Keratinocyte (primary cell): ENCODE measurements around the gene ARHGEF37. TPM values are rescaled to one million over a fixed set of nuclear protein-coding genes. Genes with fewer than 3 reads are reported as not detected.

Source experiments
- DNase-seq: peaks from one replicate; pipeline ENCODE4 v3.0.0-alpha.2; 2011; ENCODE audit warnings: low read depth, missing footprints, low spot score
- FAIRE-seq: peaks from 2 replicates; lab custom pipeline; 2011; peaks lifted over from hg19 to GRCh38; lab: Jason Lieb, UNC
- H2AFZ ChIP-seq: 2 replicates; pipeline ENCODE4 v1.6.0; 2012; ENCODE audit warnings: low read length, control low read depth, inconsistent platforms; ENCODE audit not compliant: control insufficient read depth
- H3K27ac ChIP-seq: 2 replicates; pipeline ENCODE4 v1.5.1; 2011; ENCODE audit warnings: low read length; ENCODE audit not compliant: control insufficient read depth, insufficient read depth
- H3K27me3 ChIP-seq: 3 replicates; pipeline ENCODE4 v1.6.0; 2011; ENCODE audit warnings: low read length; ENCODE audit not compliant: control insufficient read depth, insufficient read depth; ENCODE audit errors: extremely low read depth
- H3K36me3 ChIP-seq, 2 experiments: 2 replicates in 1 of 2; 3 replicates in 1 of 2; pipeline ENCODE4 v1.5.1; 2011; ENCODE audit warnings: low read length in 2 of 2, mild to moderate bottlenecking in 1 of 2; ENCODE audit not compliant: control insufficient read depth in 2 of 2, insufficient read depth in 2 of 2; ENCODE audit errors: extremely low read depth in 1 of 2
- H3K4me1 ChIP-seq: 3 replicates; pipeline ENCODE4 v1.5.1; 2011; ENCODE audit warnings: low read length; ENCODE audit not compliant: control insufficient read depth, insufficient read depth; ENCODE audit errors: extremely low read depth
- H3K4me2 ChIP-seq: 3 replicates; pipeline ENCODE4 v1.6.0; 2011; ENCODE audit warnings: low read depth, low read length; ENCODE audit not compliant: control insufficient read depth, insufficient read depth; ENCODE audit errors: extremely low read depth
- H3K4me3 ChIP-seq, 3 experiments: fragments of 200-600 bp in 1 of 3; sonication (generic) in 1 of 3; 2 replicates in 2 of 3; 3 replicates in 1 of 3; pipeline ENCODE4 v1.5.1; 2011 to 2016; ENCODE audit warnings: low read length in 3 of 3, mild to moderate bottlenecking in 3 of 3, control low read depth in 2 of 3, inconsistent platforms in 1 of 3, low read depth in 1 of 3, mixed read lengths in 1 of 3, mixed run types in 1 of 3, moderate library complexity in 1 of 3; ENCODE audit not compliant: control insufficient read depth in 2 of 3, insufficient read depth in 2 of 3; ENCODE audit errors: extremely low read depth in 1 of 3
- H3K79me2 ChIP-seq: 2 replicates; pipeline ENCODE4 v1.6.0; 2012; ENCODE audit warnings: low read length; ENCODE audit not compliant: control insufficient read depth, insufficient read depth
- H3K9ac ChIP-seq: 3 replicates; pipeline ENCODE4 v1.6.0; 2011; ENCODE audit warnings: low read length; ENCODE audit not compliant: control insufficient read depth, insufficient read depth; ENCODE audit errors: extremely low read depth
- H3K9me1 ChIP-seq: 3 replicates; pipeline ENCODE4 v1.6.0; 2011; ENCODE audit warnings: low read length; ENCODE audit not compliant: control insufficient read depth, insufficient read depth; ENCODE audit errors: extremely low read depth
- H3K9me3 ChIP-seq: 2 replicates; pipeline ENCODE4 v1.5.1; 2012; ENCODE audit warnings: low read depth, low read length; ENCODE audit not compliant: control insufficient read depth
- H4K20me1 ChIP-seq: 3 replicates; pipeline ENCODE4 v1.6.0; 2011; ENCODE audit warnings: low read length; ENCODE audit not compliant: control insufficient read depth, insufficient read depth; ENCODE audit errors: extremely low read depth
- CTCF ChIP-seq, 3 experiments: IDR thresholded peaks in 1 of 3; conservative IDR thresholded peaks in 1 of 3; optimal IDR thresholded peaks in 1 of 3; 2 replicates in 2 of 3; 3 replicates in 1 of 3; pipeline versions ENCODE3 to v1.5.1; 2011; ENCODE audit warnings: low read length in 3 of 3, mild to moderate bottlenecking in 3 of 3, moderate library complexity in 2 of 3, control low read depth in 1 of 3, inconsistent platforms in 1 of 3; ENCODE audit not compliant: insufficient read depth in 2 of 3; ENCODE audit errors: extremely low read depth in 1 of 3
- EZH2 ChIP-seq: IDR thresholded peaks from one replicate; pipeline ENCODE4 v1.6.1; 2012; ENCODE audit warnings: inconsistent platforms, mild to moderate bottlenecking, low read length, moderate library complexity
- dilution Hi-C: fragments of 300-500 bp; cut with MboI; formaldehyde crosslinking; loops from one replicate; pipeline ENCODE4 v1.7.0; 2020; ENCODE audit warnings: low sequenced_read_pairs; ENCODE audit not compliant: extremely low pct_ligation_motif_present
- polyA plus RNA-seq, 5 experiments: library from polyadenylated mRNA; depleted of rRNA in 3 of 5; stranded (reverse) in 3 of 5; stranded (forward) in 1 of 5; unstranded in 1 of 5; fragments of >200 nt; gene quantifications; 1 replicate in 1 of 5; 2 replicates in 3 of 5; 3 replicates in 1 of 5; pipeline versions ENCODE4 v1.2.1 to v1.2.3, GENCODE V29; 2011 to 2012; ENCODE audit warnings: missing spikeins in 2 of 5, low read depth in 1 of 5, low replicate concordance in 1 of 5

The ARHGEF37 gene
- polyA plus RNA-seq, 1 donor (not counting 4 experiments of a cell fraction or from before 2014, with no cell fraction given): 8.7 TPM

GRCh38 chr5:149546974-149547373, 34.3 kb upstream of the ARHGEF37 start:
- Histone ChIP-seq H3K9me1 (no peaks in the 10 kb centered on the region), H3K27ac (peak overlapping the region; percentile 54), H2AFZ (no peak overlapping the region), H3K4me2 (peak overlapping the region; percentile 98), H3K36me3 (peaks cover 17 to 51% of the 10 kb centered on the region in 2 experiments), H3K9ac (peak overlapping the region; percentile 45), H3K4me1 (peaks cover 28% of the 10 kb centered on the region), H3K9me3 (no peaks in the 10 kb centered on the region), H3K27me3 (no peaks in the 10 kb centered on the region), H4K20me1 (peaks cover 5% of the 10 kb centered on the region), H3K79me2 (peaks cover 93% of the 10 kb centered on the region), H3K4me3 (peak overlapping the region in 2 of 3 experiments; percentile 52 to 56)
- dilution Hi-C loops: no loop called here
- DNase-seq (no peak), FAIRE-seq (peak; percentile 20)
- TF ChIP-seq CTCF (optimal IDR thresholded peaks at IDR 0.05 in 1 of 3, IDR thresholded peaks at IDR 0.05 in 1 of 3, conservative IDR thresholded peaks at IDR 0.05 in 1 of 3; ENCODE audit: extremely low read depth in 1 of 3, insufficient read depth in 2 of 3, low read length in 3 of 3): no peak
- TF ChIP-seq EZH2: no peak

- DNase-seq: no peak
- dilution Hi-C loops: no loop called here
- Histone ChIP-seq H3K9me1 (no peaks in the 10 kb centered on the region), H3K79me2 (peaks cover 69% of the 10 kb centered on the region), H4K20me1 (peaks cover 5% of the 10 kb centered on the region), H3K4me1 (peaks cover 39% of the 10 kb centered on the region), H3K9me3 (no peaks in the 10 kb centered on the region), H3K27ac (peak overlapping the region; percentile 98), H3K9ac (peak overlapping the region; percentile 100), H3K4me2 (peak overlapping the region; percentile 98), H3K4me3 (peak overlapping the region; percentile 77 to 100 (median 93)), H3K36me3 (peaks cover 11 to 45% of the 10 kb centered on the region in 2 experiments), H3K27me3 (no peaks in the 10 kb centered on the region), H2AFZ (no peak overlapping the region)
- FAIRE-seq: no peak
- TF ChIP-seq CTCF (optimal IDR thresholded peaks at IDR 0.05 in 1 of 3, IDR thresholded peaks at IDR 0.05 in 1 of 3, conservative IDR thresholded peaks at IDR 0.05 in 1 of 3; ENCODE audit: extremely low read depth in 1 of 3, insufficient read depth in 2 of 3, low read length in 3 of 3) (no peak), EZH2 (no peak)
These were observed 31.6 kb upstream of the ARHGEF37 start for GRCh38 chr5:149549461-149550267.
